IMR-90 (cell line): ENCODE results near the gene CLASP1. TPM values are rescaled to one million over a fixed set of nuclear protein-coding genes. Genes with fewer than 3 reads are reported as not detected.
A peak's percentile ranks its signal among the peaks of the same experiment; 100 is the strongest.

Source experiments
- ATAC-seq: fragments of 200-7000 bp; cut with Tn5 transposase; 2 replicates; pipeline ENCODE4 v1.9.1; 2020; ENCODE audit warnings: low read depth, mild to moderate bottlenecking, moderate library complexity
- BruUV-seq: library from RNA; stranded (reverse); fragments of 400-500 nt; replicated peaks from 2 replicates; lab custom pipeline; 2021; lab: Mats Ljungman, UMichigan
- CTCF ChIA-PET: fragments of 300-600 bp; formaldehyde crosslinking; extraction: SDS; loops from one replicate; lab custom pipeline; 2021; ENCODE audit warnings: antibody characterized with exemption; lab: Yijun Ruan, JAX
- POLR2A ChIA-PET: fragments of 300-600 bp; sonication (Branson Sonifier 250); formaldehyde crosslinking; loops from one replicate; lab custom pipeline; 2022; ENCODE audit warnings: antibody characterized with exemption; ENCODE audit not compliant: unreplicated experiment; lab: Charles Lee
- DNase-seq: peaks from one replicate; pipeline ENCODE4 v3.0.0; 2013
- H2AFZ ChIP-seq: replicated peaks from 2 replicates; pipeline ENCODE3; 2013; ENCODE audit warnings: low read length, mild to moderate bottlenecking; ENCODE audit not compliant: poor library complexity
- H2AK5ac ChIP-seq: 2 replicates; pipeline ENCODE4 v1.6.1; 2013; ENCODE audit warnings: low read depth, low read length, inconsistent platforms
- H2AK9ac ChIP-seq: replicated peaks from 2 replicates; pipeline ENCODE3; 2013; ENCODE audit warnings: mild to moderate bottlenecking, low read depth, low read length, moderate library complexity; ENCODE audit not compliant: poor library complexity
- H2BK120ac ChIP-seq: 2 replicates; pipeline ENCODE4 v1.6.1; 2013; ENCODE audit warnings: low read depth, low read length, inconsistent platforms
- H2BK15ac ChIP-seq: 3 replicates; pipeline ENCODE4 v1.6.1; 2013; ENCODE audit warnings: low read depth, low read length, inconsistent platforms
- H2BK20ac ChIP-seq: 2 replicates; pipeline ENCODE4 v1.6.1; 2013; ENCODE audit warnings: low read depth, mild to moderate bottlenecking, inconsistent platforms, low read length, moderate library complexity
- H2BK5ac ChIP-seq: 2 replicates; pipeline ENCODE4 v1.6.1; 2013; ENCODE audit warnings: mild to moderate bottlenecking, low read depth, low read length, inconsistent platforms; ENCODE audit not compliant: poor library complexity, severe bottlenecking
- H3K14ac ChIP-seq: replicated peaks from 2 replicates; pipeline ENCODE4 v1.6.1; 2013; ENCODE audit warnings: low read depth, low read length, inconsistent platforms
- H3K18ac ChIP-seq: 2 replicates; pipeline ENCODE4 v1.6.1; 2013; ENCODE audit warnings: low read depth, low read length, control low read depth
- H3K23ac ChIP-seq: 2 replicates; pipeline ENCODE4 v1.6.1; 2013; ENCODE audit warnings: low read depth, low read length, inconsistent platforms
- H3K27ac ChIP-seq: 2 replicates; pipeline ENCODE4 v1.5.1; 2013; ENCODE audit warnings: mild to moderate bottlenecking, control low read depth, low read length; ENCODE audit not compliant: insufficient read depth
- H3K27me3 ChIP-seq: 2 replicates; pipeline ENCODE4 v1.6.1; 2013; ENCODE audit warnings: low read length; ENCODE audit not compliant: control insufficient read depth, insufficient read depth
- H3K36me3 ChIP-seq: 2 replicates; pipeline ENCODE4 v1.6.1; 2013; ENCODE audit warnings: low read length, mixed read lengths; ENCODE audit not compliant: control insufficient read depth, insufficient read depth
- H3K4ac ChIP-seq: 2 replicates; pipeline ENCODE4 v1.6.1; 2013; ENCODE audit warnings: low read depth, low read length, inconsistent platforms
- H3K4me1 ChIP-seq: 2 replicates; pipeline ENCODE4 v1.6.1; 2013; ENCODE audit warnings: low read length, mixed read lengths; ENCODE audit not compliant: control insufficient read depth, insufficient read depth
- H3K4me2 ChIP-seq: 2 replicates; pipeline ENCODE4 v1.6.1; 2013; ENCODE audit warnings: low read depth, mild to moderate bottlenecking, control low read depth, low read length, moderate library complexity
- H3K4me3 ChIP-seq: 2 replicates; pipeline ENCODE4 v1.5.1; 2013; ENCODE audit warnings: low read depth, mild to moderate bottlenecking, control low read depth, low read length, moderate library complexity; ENCODE audit not compliant: insufficient read depth
- H3K56ac ChIP-seq: 2 replicates; pipeline ENCODE4 v1.6.1; 2013; ENCODE audit warnings: low read length, inconsistent platforms; ENCODE audit not compliant: insufficient read depth; ENCODE audit errors: extremely low read depth
- H3K79me1 ChIP-seq, 2 experiments: 2 replicates each; pipeline ENCODE4 v1.6.1; 2013; ENCODE audit warnings: low read length in 2 of 2, inconsistent platforms in 1 of 2, low read depth in 1 of 2
- H3K9ac ChIP-seq: 2 replicates; pipeline ENCODE4 v1.6.1; 2013; ENCODE audit warnings: low read depth, low read length, control low read depth
- H3K9me1 ChIP-seq: 2 replicates; pipeline ENCODE4 v1.6.1; 2013; ENCODE audit warnings: low read length, inconsistent platforms; ENCODE audit not compliant: insufficient read depth
- H3K9me3 ChIP-seq: 2 replicates; pipeline ENCODE4 v1.6.1; 2013; ENCODE audit warnings: low read length; ENCODE audit not compliant: control insufficient read depth, insufficient read depth
- H4K20me1 ChIP-seq: 2 replicates; pipeline ENCODE4 v1.6.1; 2013; ENCODE audit warnings: low read length, inconsistent platforms; ENCODE audit not compliant: insufficient read depth
- H4K5ac ChIP-seq: 2 replicates; pipeline ENCODE4 v1.6.1; 2013; ENCODE audit warnings: mild to moderate bottlenecking, low read depth, low read length, control low read depth
- H4K8ac ChIP-seq, 2 experiments: 2 replicates each; pipeline ENCODE4 v1.6.1; 2013; ENCODE audit warnings: low read depth in 2 of 2, low read length in 2 of 2, control low read depth in 1 of 2, inconsistent platforms in 1 of 2
- H4K91ac ChIP-seq: 2 replicates; pipeline ENCODE4 v1.6.1; 2013; ENCODE audit warnings: low read depth, low read length, inconsistent platforms; ENCODE audit not compliant: insufficient read depth
- FOS ChIP-seq: fragments of 150-350 bp; IDR thresholded peaks from 2 replicates; pipeline ENCODE4 v1.6.1; 2016; ENCODE audit warnings: low read depth, low read length
- MAFK ChIP-seq: IDR thresholded peaks from 2 replicates; pipeline ENCODE4 v1.6.1; 2012; ENCODE audit warnings: low read depth, low read length, improper control_type of control experiment
- NFE2L2 ChIP-seq: fragments of 150-350 bp; IDR thresholded peaks from 2 replicates; pipeline ENCODE4 v1.6.1; 2016; ENCODE audit warnings: low read depth, mild to moderate bottlenecking, low read length
- RAD21 ChIP-seq: IDR thresholded peaks from 2 replicates; pipeline ENCODE4 v1.6.1; 2012; ENCODE audit warnings: low read length, improper control_type of control experiment
- RCOR1 ChIP-seq: IDR thresholded peaks from 2 replicates; pipeline ENCODE4 v1.6.1; 2012; ENCODE audit warnings: mild to moderate bottlenecking, low read length, improper control_type of control experiment; ENCODE audit not compliant: insufficient replicate concordance
- RFX5 ChIP-seq: IDR thresholded peaks from 2 replicates; pipeline ENCODE4 v1.8.0; 2012; ENCODE audit warnings: low read depth, mild to moderate bottlenecking, low read length, moderate library complexity
- USF2 ChIP-seq: fragments of 150-350 bp; IDR thresholded peaks from 2 replicates; pipeline ENCODE4 v1.6.1; 2017; ENCODE audit warnings: mild to moderate bottlenecking, antibody characterized with exemption, low read length, low read depth
- WGBS, 2 experiments: methylation state at CpG; one replicate each; pipeline versions ENCODE4 v1.1.5 to v1.1.7; 2013; ENCODE audit warnings: missing lambda C conversion rate in 2 of 2; ENCODE audit not compliant: insufficient read length in 1 of 2; ENCODE audit errors: extremely low coverage in 2 of 2; 5-methylcytosine and 5-hydroxymethylcytosine counted together
- dilution Hi-C: fragments of 300-500 bp; cut with HindIII; formaldehyde crosslinking; loops from one replicate; pipeline ENCODE4 v1.14.3; 2018; ENCODE audit warnings: low sequenced_read_pairs; ENCODE audit not compliant: unreplicated experiment
- in situ Hi-C: fragments of 300-500 bp; cut with MboI; formaldehyde crosslinking; loops from 3 replicates; pipeline ENCODE4 v1.14.3; 2019; ENCODE audit warnings: low sequenced_read_pairs, inconsistent platforms, mixed read lengths
- intact Hi-C: fragments of 100-400 bp; cut with micrococcal nuclease; formaldehyde crosslinking; loops from 2 replicates; pipeline ENCODE4 v1.10.0; 2022
- polyA plus RNA-seq, 3 experiments: library from polyadenylated mRNA; depleted of rRNA; stranded (reverse); fragments of >200 nt; gene quantifications; 2 replicates each; pipeline ENCODE4 v1.2.3, GENCODE V29; 2012; ENCODE audit warnings: low replicate concordance in 1 of 3
- total RNA-seq: library from RNA; depleted of rRNA; stranded (reverse); fragments of >200 nt; gene quantifications from 2 replicates; pipeline ENCODE4 v1.2.3, GENCODE V29; 2012
- TF ChIP-seq, protein P1 (sequence below): conservative IDR thresholded peaks from 2 replicates; pipeline ENCODE4 v1.5.1; 2012; ENCODE audit warnings: mild to moderate bottlenecking, low read depth, low read length, improper control_type of control experiment

CLASP1 gene
- total and polyA plus RNA-seq, 2 of the 4 experiments (the other 2 are of a cell fraction), result 12.3 to 33.7 TPM

GRCh38 chr2:121386707-121387106 is 262.6 kb downstream of the CLASP1 start:
- Histone ChIP-seq H4K20me1 (no peaks in the 10 kb centered on the region), H3K79me1 (peaks cover 5 to 19% of the 10 kb centered on the region in 2 experiments), H3K27ac (no peak overlapping the region), H4K5ac (no peak overlapping the region), H2AFZ (no peak overlapping the region), H3K4me1 (peaks cover 10% of the 10 kb centered on the region), H3K56ac (no peak overlapping the region), H3K9me3 (no peaks in the 10 kb centered on the region), H2BK120ac (no peak overlapping the region; the same call in 1 of the 2 replicates), H3K27me3 (no peaks in the 10 kb centered on the region), H2AK5ac (no peak overlapping the region), H3K4ac (no peak overlapping the region; the same call in 1 of the 2 replicates), H2BK20ac (no peak overlapping the region), H2BK15ac (no peak overlapping the region), H2AK9ac (no peak overlapping the region), H3K4me3 (no peak overlapping the region), H3K14ac (no peak overlapping the region), H3K23ac (no peak overlapping the region), H2BK5ac (peak overlapping the region; percentile 78), H3K18ac (peak overlapping the region; percentile 75; the same call in 1 of the 2 replicates), H4K91ac (no peak overlapping the region), H3K9ac (no peak overlapping the region), H3K9me1 (peaks cover 16% of the 10 kb centered on the region; the same call in 1 of the 2 replicates), H3K36me3 (peaks cover 24% of the 10 kb centered on the region), H4K8ac (peak overlapping the region in 1 of 2 experiments; percentile 35; a peak in 1 of 4 replicates), H3K4me2 (peak overlapping the region; percentile 57; the same call in 1 of the 2 replicates)
- DNase-seq (peak; percentile 76), ATAC-seq (peak; percentile 71)
- dilution Hi-C loops (no loop called here), in situ Hi-C loops (no loop called here), intact Hi-C loops (no loop called here)
- CTCF ChIA-PET, result no interaction called here
- BruUV-seq, result no TSS peak
- TF ChIP-seq RFX5, result no peak
- no peak for TF ChIP-seq USF2
- no peak for TF ChIP-seq MAFK
- no peak for TF ChIP-seq RAD21
- no peak for TF ChIP-seq RCOR1
- TF ChIP-seq FOS, result peak; percentile 55; the same call in 1 of the 2 replicates
- TF ChIP-seq NFE2L2, result no peak
- TF ChIP-seq, protein P1, sequence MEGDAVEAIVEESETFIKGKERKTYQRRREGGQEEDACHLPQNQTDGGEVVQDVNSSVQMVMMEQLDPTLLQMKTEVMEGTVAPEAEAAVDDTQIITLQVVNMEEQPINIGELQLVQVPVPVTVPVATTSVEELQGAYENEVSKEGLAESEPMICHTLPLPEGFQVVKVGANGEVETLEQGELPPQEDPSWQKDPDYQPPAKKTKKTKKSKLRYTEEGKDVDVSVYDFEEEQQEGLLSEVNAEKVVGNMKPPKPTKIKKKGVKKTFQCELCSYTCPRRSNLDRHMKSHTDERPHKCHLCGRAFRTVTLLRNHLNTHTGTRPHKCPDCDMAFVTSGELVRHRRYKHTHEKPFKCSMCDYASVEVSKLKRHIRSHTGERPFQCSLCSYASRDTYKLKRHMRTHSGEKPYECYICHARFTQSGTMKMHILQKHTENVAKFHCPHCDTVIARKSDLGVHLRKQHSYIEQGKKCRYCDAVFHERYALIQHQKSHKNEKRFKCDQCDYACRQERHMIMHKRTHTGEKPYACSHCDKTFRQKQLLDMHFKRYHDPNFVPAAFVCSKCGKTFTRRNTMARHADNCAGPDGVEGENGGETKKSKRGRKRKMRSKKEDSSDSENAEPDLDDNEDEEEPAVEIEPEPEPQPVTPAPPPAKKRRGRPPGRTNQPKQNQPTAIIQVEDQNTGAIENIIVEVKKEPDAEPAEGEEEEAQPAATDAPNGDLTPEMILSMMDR, result no peak
- POLR2A ChIA-PET, result no interaction called here
- no CpG with 5 or more reads among the region's 2 CpGs for WGBS, 2 experiments
